Measurements from ENCODE around the gene C12orf50.
"Not testable (repeated sequence)": the region's sequence is repeated elsewhere in the genome, so short reads cannot be mapped to it uniquely, and the experiment has no call there.

C12orf50 gene

DNA sequence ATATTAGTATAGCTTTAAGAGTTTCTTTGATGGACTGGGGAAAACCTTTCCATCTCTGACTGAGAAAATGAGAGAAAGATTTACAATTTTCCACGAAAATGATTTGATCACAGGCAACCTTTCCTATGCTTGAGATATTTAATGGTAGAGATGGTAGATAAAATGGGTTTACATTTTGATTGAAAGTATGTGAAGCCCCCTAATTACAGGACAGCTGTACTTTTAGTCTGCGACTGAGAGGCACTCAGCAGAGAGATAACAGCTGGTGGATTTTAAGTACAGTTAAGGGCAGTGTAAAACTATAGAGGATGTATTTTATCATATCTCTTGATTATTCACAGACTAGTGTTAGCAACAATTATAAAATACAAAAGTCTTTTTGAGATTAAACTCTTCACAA is 40.7 kb downstream of the C12orf50 start:
- no peak for DNase-seq (ENCODE audit: low read depth)

DNA sequence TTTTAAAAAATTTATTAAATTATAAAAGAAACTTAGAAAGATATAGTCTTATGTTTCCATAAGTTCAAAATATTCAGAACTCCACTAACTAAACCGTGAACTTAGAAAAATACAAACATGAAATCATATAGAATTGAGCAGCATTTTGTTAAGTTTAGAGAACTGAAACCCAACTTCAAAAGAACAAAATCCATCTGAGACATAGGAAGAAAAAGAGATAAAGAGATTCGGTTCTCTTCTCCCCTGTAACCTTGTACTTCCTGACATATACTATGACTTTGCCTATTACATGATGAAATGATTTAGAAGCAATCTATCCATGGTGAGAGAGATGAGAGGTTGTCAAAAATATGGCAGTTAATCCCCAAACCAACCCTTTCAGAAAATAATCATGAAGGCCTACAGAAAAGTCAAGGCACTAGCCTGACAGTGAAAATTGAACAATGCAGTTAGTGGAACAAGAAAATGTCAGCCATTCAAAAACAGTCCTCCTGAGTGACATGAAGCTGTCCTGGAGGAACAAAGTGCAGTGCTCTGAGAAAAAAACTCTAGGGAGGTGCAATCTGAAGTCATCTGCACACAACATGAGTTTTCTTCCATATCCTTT is 44.0 kb downstream of the C12orf50 start:
- DNase-seq (ENCODE audit: low read depth) = no peak

DNA sequence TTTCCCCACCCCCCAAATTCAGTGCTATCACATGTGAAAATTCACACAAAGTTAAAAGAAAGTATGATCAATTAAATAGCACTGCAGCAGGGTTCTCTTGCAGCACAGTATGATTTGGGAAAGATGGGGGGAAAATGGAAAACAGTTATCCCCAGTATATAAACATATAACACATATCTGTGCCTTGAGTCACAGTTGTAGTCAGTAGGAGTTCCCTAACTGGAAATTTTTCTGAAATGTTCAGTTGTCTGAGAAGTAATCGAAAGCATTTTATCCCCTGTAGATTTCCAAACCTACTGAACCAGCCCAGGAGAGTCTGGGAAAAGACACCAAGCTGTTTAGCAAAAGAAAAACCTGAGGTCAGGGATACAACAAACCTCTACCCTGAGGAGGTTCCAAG is 47.0 kb downstream of the C12orf50 start:
- peak; percentile 5 for DNase-seq (ENCODE audit: low read depth)

DNA sequence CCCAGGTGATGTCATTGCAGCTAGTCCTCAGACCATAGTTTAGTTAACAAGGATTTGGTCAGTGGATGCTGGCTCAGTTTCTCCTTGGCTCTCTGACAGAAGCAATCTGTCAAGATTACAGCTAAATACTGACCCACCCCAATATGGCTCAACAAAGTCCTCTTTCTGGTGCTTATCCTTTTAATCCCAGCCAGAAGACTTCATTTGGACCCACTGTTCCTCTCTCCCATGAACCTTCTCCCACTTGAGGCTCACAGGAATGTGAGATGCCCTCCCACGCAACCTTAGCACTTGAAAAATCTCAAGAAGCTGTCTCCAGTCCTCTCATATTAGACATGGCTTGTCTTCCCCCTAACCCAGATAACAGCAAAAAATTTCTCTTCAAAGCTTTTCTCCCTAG is 47.7 kb downstream of the C12orf50 start:
- no peak for DNase-seq (ENCODE audit: low read depth)

DNA sequence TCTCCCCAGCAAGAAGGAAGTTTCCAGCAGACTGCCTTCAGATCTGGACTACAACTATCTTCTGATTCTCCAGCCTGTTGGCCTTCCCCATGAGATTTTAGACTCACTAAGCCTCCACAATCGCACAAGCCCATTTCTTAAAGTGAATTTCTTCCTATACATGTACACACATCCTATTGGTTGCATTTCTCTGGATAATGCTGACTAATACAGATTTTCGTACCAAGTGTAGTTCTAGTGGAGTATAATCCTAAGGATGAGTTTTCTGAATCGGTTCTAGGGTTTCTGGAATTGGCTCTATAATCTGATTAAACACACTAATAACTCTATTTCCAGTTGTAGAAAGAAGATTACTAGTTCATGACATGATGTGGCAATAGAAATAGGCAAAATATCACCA is 53.3 kb downstream of the C12orf50 start:
- DNase-seq (ENCODE audit: low read depth) = no peak

DNA sequence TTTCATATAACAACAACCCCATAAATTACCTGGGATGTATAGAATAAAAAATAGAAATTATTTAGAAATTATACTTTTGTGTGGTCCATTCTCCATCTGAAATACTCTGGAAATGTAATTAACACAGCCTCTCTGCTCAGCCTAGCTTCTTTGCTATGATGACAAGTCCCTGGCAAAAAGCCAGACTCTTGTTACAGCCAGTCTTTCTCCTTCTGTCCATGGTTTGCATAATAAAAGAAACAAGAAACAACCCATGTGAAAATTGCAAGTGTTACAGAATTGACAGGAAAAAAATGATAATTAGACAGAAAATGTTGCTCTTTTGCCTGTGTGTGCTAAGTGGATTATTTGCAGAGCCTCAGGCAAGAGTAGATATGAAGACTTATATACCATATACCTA is 61.3 kb downstream of the C12orf50 start:
- no peak for DNase-seq (ENCODE audit: low read depth)

DNA sequence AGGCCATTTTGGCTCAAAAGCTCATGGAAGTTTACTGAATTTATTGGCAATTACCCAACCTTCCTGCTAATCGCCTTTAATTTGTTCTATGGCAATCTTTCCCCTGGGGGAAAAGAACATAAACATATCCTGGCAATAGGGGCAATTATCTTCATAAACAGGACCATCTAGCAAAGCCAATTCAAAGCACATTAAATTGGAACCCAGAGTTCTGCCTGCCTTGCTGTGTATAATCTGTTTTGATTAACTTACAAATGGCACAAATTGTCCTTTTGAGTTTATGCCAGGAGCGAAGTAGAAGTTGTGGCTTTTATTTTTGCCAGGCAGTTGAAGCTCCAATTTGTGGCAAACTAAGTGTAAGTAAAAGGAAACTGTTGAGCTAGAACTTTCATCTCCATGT is 68.6 kb downstream of the C12orf50 start:
- no peak for DNase-seq (ENCODE audit: low read depth)

DNA sequence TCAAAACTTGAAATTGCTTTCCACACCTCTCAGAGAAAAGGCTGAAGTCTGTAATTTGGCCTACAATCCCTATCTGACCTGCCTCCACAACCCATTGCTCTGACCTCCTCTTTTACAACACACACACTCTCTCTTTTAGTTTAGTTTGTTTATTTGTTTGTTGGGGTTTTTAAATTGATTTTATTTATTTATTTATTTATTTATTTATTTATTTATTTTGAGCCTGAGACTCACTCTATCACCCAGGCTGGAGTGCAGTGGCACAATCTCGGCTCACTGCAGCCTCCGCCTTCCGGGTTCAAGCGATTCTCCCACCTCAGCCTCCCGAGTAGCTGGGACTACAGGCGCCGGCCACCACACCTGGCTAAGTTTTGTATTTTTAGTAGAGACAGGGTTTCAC is 75.2 kb downstream of the C12orf50 start:
- not testable (repeated sequence) for DNase-seq (ENCODE audit: low read depth)

DNA sequence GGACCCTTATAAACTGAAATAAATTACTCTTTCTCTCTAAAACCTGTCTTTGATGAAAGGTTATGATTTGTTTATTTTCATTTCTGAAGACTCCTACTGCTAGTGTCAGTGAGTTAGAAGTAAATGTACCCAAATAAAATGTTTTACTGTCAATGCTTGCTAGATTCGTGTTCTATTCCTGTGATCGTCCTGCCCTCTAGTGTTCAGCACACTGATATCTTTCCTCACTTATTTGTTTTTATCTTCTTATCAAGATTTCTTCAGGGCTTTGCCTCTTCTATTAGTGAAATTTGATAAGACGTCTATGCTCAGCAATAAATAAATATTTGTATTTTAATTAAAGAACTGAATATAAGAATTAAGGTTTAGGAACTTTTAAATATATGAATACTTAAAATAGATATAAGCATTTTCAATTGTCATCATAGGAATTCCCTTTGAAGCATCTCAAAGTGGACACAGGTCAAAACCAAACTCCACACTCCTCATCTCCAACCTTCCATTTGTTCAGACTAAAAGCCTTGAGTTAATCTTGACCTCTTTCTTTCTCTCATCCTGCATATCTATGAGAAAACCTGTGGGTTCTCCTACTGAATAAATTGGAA is 75.8 kb downstream of the C12orf50 start:
- peak; percentile 24 for DNase-seq (ENCODE audit: low read depth)

DNA sequence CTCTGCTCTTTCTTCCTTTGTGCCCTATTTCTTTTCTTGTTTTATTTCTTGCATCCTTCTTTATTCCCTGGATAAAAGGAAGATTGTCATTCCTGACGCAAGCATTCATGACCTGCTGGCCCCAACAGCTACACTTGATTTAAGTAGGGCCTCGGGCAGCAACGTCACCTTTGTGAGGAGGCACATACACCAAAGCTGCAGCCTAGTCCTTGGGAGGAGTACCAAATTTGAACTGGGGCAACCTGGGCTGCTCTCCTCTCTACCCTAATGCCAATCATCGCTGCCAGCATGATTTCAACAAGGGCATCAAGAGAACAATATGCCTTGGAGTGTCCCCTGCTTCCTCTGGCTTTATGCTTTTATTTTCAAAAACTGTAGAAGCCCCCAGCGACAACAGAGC is 76.4 kb downstream of the C12orf50 start:
- no peak for DNase-seq (ENCODE audit: low read depth)

DNA sequence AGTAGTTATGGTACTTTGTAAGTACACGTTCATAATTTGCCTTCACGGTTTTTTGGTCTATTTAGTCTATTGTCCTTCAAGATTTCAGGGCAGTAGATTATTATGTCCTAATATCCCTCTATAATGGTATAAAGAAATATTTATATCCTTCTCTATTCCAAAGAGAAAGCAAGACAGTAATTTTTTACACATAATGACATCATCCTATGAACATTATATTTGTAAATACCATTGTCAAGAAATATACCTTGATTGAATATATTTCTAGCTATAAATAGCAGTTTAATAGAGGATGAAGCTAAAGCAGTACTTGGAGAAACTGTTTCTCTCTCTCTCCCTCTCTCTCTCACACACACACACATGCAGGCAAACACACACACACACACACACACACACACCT is 77.0 kb downstream of the C12orf50 start:
- no peak for DNase-seq (ENCODE audit: low read depth)

DNA sequence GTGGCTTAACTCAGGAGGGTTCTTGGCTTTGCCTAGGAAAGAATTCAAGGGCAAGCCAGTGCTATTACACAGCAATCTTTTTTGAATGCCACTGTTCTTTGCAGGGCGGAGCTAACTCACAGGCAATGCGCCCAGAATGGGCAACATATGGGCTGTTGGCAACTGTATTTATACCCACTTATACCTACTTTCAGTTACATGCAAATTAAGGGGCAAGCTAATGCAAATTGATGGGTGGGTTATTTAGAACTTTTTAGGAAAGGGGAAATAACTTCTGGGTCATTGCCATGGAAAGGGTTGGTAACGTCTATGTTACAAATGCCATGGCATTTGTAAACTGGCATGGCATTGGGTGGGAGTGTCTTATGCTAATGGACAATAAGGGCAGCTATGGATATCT is 85.4 kb downstream of the C12orf50 start:
- DNase-seq (ENCODE audit: low read depth) = no peak

DNA sequence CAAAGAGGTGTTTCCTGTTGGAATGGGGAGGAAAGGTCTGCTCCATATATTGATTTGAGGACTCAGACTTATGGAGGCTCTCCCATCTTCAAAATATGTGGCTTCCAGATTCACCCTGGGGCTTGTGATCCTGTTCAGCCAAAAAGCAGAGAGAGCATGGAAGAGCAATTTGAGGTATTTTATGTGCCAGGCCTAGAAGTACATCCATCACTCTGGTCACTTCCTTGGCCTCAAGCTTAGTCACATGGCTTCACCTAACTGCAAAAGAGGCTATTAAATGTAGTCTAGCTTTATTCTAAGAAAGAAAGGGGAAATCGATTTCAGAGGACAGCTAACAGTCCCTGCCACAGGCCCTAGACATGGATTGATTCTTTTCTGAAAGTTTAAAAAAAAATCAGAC is 86.2 kb downstream of the C12orf50 start:
- no peak for DNase-seq (ENCODE audit: low read depth)

DNA sequence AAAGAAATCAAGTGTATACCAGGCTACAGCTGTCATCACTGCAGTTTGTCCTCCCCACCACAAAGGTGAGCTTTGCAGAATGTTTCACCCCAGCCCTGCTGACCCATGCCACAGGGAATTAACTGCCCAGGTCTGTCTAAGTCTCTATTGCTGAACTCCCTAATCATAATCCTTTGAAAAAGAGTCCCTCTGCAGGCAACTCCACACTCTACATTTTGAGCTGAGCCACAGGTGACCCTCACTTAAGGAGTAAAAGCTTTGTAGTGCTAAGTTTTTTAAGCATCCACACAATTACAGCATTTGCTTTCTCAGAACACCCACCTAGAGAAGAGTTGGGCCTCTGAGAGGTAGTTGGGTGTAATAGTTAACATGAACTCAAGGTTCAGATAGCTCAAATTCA is 90.0 kb downstream of the C12orf50 start:
- no peak for DNase-seq (ENCODE audit: low read depth)

DNA sequence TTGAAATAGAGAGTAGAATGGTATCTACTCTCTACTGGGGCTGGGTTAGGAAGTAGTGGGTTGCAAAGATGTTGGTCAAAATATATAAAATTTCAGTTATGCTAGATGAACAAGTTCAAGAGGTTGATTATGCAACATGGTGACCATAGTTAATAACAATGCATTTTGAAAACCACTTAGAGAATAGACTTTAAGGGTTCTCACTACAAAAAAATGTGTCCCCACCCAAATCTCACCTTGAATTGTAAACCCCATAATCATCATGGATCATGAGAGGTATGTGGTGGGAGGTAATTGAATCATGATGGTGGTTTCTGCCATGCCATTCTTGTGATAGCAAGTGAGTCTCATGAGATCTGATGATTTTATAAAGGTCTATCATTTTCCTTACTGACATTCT is 94.0 kb downstream of the C12orf50 start:
- DNase-seq (ENCODE audit: low read depth) = no peak

DNA sequence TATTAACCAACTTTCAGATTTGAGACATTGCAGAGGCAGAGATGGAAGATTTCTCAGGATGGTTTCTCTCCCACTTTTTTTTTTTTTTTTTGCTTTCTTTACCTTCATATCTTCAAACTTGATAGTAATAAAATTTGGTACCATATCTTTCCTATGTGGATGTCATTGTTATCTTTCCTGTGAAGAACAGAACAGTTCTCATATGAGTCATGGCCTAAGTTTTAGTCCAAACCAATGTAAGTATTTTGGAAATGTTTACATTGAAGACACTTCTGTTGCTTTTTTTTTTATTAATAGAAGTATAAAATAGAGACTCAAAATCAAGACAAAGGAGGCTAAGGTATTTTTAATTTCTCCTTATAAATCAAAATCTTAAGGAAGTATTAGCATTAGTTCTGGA is 95.2 kb downstream of the C12orf50 start:
- DNase-seq (ENCODE audit: low read depth) = no peak

DNA sequence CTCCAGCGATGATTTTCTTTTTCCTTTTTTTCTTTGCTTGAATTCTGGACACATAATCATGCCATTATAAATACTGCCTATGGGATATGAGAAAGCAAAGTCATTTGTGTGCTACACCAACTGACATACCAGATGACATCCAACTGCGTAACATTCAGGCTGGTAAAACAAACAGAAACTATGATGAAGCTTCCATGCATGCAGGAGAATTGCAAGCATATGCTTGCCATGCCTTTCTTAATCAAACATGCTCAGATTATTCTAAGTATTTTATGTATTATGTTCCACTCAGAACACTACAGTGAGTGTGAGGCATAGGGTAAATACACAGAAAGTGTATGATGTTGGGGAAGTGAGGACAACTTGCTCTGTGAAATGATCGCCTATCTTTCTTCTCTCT is 97.4 kb downstream of the C12orf50 start:
- DNase-seq (ENCODE audit: low read depth) = peak; percentile 11

DNA sequence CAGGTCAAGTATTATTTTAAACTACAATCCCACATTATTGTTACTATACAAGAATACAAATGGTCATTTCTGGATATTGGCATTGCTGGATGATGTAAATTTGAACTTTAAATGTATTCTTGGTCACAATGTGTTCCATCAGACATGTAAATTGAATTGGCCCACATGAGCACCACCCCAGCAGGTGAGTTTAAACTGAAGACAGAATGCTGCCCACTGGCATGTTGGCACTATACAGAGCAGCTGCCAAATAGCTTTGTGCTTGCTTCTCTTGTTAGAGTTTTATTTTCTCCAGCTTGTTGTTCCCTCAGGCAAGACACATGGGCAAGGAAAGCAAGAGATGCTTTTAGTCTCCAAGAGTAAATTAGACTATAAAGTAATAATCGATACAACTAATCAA is 98.6 kb downstream of the C12orf50 start:
- no peak for DNase-seq (ENCODE audit: low read depth)

Measured in EH (cell line).